Glutamatergic neuron (in vitro differentiated cells): ENCODE measurements around the gene NR1I2. TPM values are rescaled to one million over a fixed set of nuclear protein-coding genes. Genes with fewer than 3 reads are reported as not detected.

Experiments
- DNase-seq: peaks from one replicate; pipeline ENCODE4 v3.0.0; 2022
- H3K27ac Mint-ChIP-seq: one replicate; pipeline ENCODE4 v1.8.0; 2020; ENCODE audit warnings: mild to moderate bottlenecking, mixed read lengths, inconsistent platforms; ENCODE audit not compliant: unreplicated experiment
- H3K27me3 Mint-ChIP-seq: one replicate; pipeline ENCODE4 v1.8.0; 2020; ENCODE audit warnings: mild to moderate bottlenecking, moderate library complexity, mixed read lengths, inconsistent platforms; ENCODE audit not compliant: unreplicated experiment
- H3K36me3 Mint-ChIP-seq: one replicate; pipeline ENCODE4 v1.8.0; 2020; ENCODE audit warnings: mild to moderate bottlenecking, mixed read lengths, inconsistent platforms; ENCODE audit not compliant: unreplicated experiment
- H3K4me1 Mint-ChIP-seq: one replicate; pipeline ENCODE4 v1.8.0; 2020; ENCODE audit warnings: mild to moderate bottlenecking, low read depth, mixed read lengths, inconsistent platforms; ENCODE audit not compliant: unreplicated experiment
- H3K4me3 Mint-ChIP-seq: one replicate; pipeline ENCODE4 v1.8.0; 2020; ENCODE audit warnings: mild to moderate bottlenecking, mixed read lengths, inconsistent platforms; ENCODE audit not compliant: unreplicated experiment
- H3K9me3 Mint-ChIP-seq: one replicate; pipeline ENCODE4 v1.8.0; 2020; ENCODE audit warnings: mild to moderate bottlenecking, moderate library complexity, mixed read lengths, inconsistent platforms; ENCODE audit not compliant: unreplicated experiment
- total RNA-seq: library from RNA; stranded (reverse); fragmentation: NEBNext Ultra II Directional; extraction: Animal tissue kit (Norgen Biotek cat#: 25700); gene quantifications from one replicate; pipeline ENCODE4 v1.2.1, GENCODE V29; 2021; ENCODE audit not compliant: unreplicated experiment
- TF ChIP-seq, protein P1 (sequence below): fragments of 200-600 bp; sonication (generic); IDR thresholded peaks from one replicate; pipeline ENCODE4 v1.5.0; 2021; ENCODE audit not compliant: partially characterized antibody, unreplicated experiment

Gene NR1I2
- total RNA-seq, 1 donor from 2014 or later: not detected

DNA sequence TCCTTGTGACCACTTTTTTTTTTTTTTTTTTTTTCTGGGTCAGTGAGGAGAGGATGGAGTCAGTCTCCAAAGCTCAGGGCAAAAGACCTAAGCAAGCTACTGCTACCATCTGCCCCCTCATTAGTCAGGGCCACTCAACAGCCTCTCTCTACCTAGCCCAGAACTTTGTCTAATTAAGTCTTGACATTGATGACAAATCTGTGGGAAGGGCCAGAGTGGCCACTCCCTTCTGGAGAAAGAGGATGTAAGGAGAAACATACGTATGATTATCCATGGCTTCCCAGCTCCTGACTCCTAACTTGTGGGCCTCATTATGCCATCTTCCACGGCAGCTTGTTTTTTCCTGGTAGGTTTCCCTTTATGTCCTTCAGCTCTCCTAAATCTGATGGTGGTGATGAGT is 37.9 kb downstream of the NR1I2 start:
- Mint-ChIP-seq H3K4me3 (no peak overlapping the region), H3K27me3 (peaks cover 10% of the 10 kb centered on the region), H3K4me1 (peaks cover 13% of the 10 kb centered on the region), H3K36me3 (no peaks in the 10 kb centered on the region), H3K27ac (no peak overlapping the region), H3K9me3 (no peaks in the 10 kb centered on the region)
- TF ChIP-seq, protein P1, sequence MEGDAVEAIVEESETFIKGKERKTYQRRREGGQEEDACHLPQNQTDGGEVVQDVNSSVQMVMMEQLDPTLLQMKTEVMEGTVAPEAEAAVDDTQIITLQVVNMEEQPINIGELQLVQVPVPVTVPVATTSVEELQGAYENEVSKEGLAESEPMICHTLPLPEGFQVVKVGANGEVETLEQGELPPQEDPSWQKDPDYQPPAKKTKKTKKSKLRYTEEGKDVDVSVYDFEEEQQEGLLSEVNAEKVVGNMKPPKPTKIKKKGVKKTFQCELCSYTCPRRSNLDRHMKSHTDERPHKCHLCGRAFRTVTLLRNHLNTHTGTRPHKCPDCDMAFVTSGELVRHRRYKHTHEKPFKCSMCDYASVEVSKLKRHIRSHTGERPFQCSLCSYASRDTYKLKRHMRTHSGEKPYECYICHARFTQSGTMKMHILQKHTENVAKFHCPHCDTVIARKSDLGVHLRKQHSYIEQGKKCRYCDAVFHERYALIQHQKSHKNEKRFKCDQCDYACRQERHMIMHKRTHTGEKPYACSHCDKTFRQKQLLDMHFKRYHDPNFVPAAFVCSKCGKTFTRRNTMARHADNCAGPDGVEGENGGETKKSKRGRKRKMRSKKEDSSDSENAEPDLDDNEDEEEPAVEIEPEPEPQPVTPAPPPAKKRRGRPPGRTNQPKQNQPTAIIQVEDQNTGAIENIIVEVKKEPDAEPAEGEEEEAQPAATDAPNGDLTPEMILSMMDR: no peak
- DNase-seq: no peak

DNA sequence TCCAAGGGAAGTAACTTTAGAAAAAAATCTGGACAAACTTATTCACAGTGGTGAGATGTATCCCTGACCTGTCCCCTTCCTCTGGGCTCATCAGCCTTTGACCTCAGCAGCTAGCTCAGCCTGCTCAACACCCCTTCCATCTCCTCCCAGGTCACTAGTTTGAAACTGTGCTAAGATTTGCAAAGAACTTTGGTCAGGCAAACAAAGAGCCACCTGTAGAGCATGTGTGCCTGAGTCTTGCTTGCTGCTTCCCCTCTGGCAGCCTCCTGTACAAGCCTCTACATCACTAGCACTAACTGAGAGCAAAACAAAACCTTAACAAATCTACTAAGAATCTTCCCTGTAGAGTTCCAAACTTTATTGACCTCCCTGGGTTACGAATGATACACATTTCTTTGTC is 43.9 kb downstream of the NR1I2 start:
- H3K36me3 Mint-ChIP-seq: no peaks in the 10 kb centered on the region
- TF ChIP-seq, protein P1: no peak
- no peaks in the 10 kb centered on the region for H3K9me3 Mint-ChIP-seq
- H3K27ac Mint-ChIP-seq: no peak overlapping the region
- H3K4me3 Mint-ChIP-seq: no peak overlapping the region
- DNase-seq: no peak
- H3K4me1 Mint-ChIP-seq: peaks cover 28% of the 10 kb centered on the region
- peaks cover 3% of the 10 kb centered on the region for H3K27me3 Mint-ChIP-seq

DNA sequence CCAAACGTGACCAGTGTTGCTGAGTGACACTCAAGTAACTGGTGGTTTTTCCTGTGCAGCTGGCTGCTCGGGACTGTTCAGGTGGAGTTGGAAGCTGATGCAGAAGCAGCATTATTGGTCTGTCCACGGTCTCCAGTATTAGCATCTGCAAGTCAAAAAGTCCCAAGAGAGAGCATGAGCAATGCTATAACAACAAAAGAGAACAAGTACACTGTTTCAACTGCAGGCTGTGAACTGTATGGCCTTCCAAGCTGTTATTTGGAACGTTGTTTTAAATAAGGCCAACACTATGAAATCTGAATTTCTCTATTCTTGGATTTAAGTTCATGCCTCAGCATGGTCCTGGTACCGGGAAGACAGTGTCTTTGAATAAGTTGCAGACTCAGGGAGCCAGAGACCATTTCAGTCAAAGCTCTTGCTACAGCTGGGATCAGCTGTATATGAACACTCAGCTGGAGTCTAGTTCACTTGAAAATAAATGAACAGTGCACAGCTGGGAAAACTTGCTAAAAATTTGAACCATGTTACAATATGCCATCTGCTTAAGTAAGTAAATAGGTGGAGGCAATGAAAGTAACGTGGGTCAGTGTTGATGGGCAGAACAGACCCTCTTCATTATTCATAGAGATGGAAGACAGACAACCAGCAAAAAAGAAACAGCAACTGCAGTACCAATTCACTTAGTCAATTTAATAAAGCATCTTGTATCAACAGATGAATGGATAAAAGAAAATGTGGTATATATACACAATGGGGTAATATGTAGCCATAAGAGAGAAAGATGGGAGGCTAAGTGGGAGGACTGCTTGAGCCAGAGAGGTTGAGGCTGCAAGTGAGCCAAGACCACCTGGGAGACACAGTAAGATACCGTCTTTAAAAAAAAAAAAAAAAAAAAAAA is 45.1 kb downstream of the NR1I2 start:
- DNase-seq: no peak
- H3K27me3 Mint-ChIP-seq: peaks cover 1% of the 10 kb centered on the region
- H3K27ac Mint-ChIP-seq: peak overlapping the region; percentile 1
- TF ChIP-seq, protein P1: no peak
- H3K4me1 Mint-ChIP-seq: peaks cover 24% of the 10 kb centered on the region
- no peaks in the 10 kb centered on the region for H3K36me3 Mint-ChIP-seq
- H3K9me3 Mint-ChIP-seq: no peaks in the 10 kb centered on the region
- H3K4me3 Mint-ChIP-seq: no peak overlapping the region

DNA sequence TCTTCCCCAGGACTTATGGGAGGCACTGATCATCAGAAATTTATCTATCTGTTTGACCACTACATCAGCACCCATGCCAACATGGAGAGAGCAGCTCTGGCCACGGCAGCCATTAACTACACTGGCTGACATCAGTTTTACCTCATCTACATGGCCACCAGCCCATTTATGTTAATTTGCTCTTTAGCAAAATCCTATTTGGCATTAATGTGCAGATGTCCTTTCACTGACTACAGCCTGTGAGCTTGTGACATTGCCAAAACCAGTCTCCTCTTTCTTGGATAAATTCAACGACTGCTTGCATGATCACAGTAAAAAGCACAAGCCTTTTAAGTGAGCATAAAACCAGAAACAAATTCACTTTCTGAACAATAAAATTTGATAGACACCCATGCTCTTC is 47.5 kb downstream of the NR1I2 start:
- Mint-ChIP-seq H3K27me3 (peaks cover 1% of the 10 kb centered on the region), H3K36me3 (no peaks in the 10 kb centered on the region), H3K4me1 (peaks cover 19% of the 10 kb centered on the region), H3K4me3 (no peak overlapping the region), H3K27ac (no peak overlapping the region), H3K9me3 (no peaks in the 10 kb centered on the region)
- DNase-seq: no peak
- TF ChIP-seq, protein P1: no peak

DNA sequence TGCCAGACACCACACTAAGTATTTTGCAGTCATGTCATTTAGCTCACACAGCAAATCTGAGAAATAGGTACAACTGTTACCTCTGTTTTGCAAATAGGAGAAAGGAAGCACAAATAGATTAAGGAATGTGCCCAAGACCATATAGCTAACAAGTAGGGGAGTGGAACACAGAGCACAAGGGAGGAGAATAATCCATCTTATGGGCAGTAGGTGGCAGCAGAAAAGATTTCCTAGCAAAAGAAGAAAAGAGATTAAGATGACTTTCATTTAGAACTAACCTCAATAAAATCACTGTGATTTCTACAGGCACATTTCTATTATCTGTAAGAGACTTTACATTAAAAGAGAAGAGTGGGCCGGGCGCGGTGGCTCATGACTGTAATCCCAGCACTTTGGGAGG is 49.1 kb downstream of the NR1I2 start:
- no peak overlapping the region for H3K4me3 Mint-ChIP-seq
- TF ChIP-seq, protein P1: no peak
- H3K4me1 Mint-ChIP-seq: peaks cover 17% of the 10 kb centered on the region
- H3K36me3 Mint-ChIP-seq: no peaks in the 10 kb centered on the region
- no peaks in the 10 kb centered on the region for H3K27me3 Mint-ChIP-seq
- no peak for DNase-seq
- no peaks in the 10 kb centered on the region for H3K9me3 Mint-ChIP-seq
- H3K27ac Mint-ChIP-seq: no peak overlapping the region
